Measurements from ENCODE around the gene LIMA1.

- TF ChIP-seq CTCF (IDR thresholded peaks at IDR 0.05; ENCODE audit: low read length) (no peak), EZH2 (optimal IDR thresholded peaks at IDR 0.05; ENCODE audit: low read depth, low read length) (no peak), EZH2phosphoT487 (IDR thresholded peaks at IDR 0.05; ENCODE audit: low read length) (no peak)
Observed at GRCh38 chr12:50196537-50196936, 86.8 kb downstream of the LIMA1 start.

Measured in MM.1S (cell line).